HEK293 (cell line): ENCODE data around the gene NTMT1.

ENCODE experiments used
- WT1 ChIP-seq: fragments of 450-650 bp; formaldehyde crosslinking; IDR thresholded peaks from 2 replicates; pipeline ENCODE4 v1.5.1; 2016; ENCODE audit warnings: missing biosample characterization, missing genetic modification characterization
- ZNF202 ChIP-seq: fragments of 450-650 bp; formaldehyde crosslinking; IDR thresholded peaks from 2 replicates; pipeline ENCODE4 v1.5.1; 2016; ENCODE audit warnings: missing biosample characterization, missing genetic modification characterization, borderline replicate concordance
- ZNF239 ChIP-seq: fragments of 450-650 bp; formaldehyde crosslinking; IDR thresholded peaks from 2 replicates; pipeline ENCODE4 v1.5.1; 2016; ENCODE audit warnings: missing biosample characterization, missing genetic modification characterization
- ZNF248 ChIP-seq: fragments of 450-650 bp; formaldehyde crosslinking; IDR thresholded peaks from 2 replicates; pipeline ENCODE4 v1.5.1; 2017; ENCODE audit warnings: missing biosample characterization, missing genetic modification characterization
- ZNF302 ChIP-seq: fragments of 450-650 bp; formaldehyde crosslinking; IDR thresholded peaks from 2 replicates; pipeline ENCODE4 v1.5.1; 2016; ENCODE audit warnings: missing biosample characterization, missing genetic modification characterization, low read depth
- ZNF37A ChIP-seq: fragments of 450-650 bp; IDR thresholded peaks from 2 replicates; pipeline ENCODE4 v1.5.1; 2018; ENCODE audit warnings: missing biosample characterization, missing genetic modification characterization
- ZNF394 ChIP-seq: fragments of 450-650 bp; formaldehyde crosslinking; IDR thresholded peaks from 2 replicates; pipeline ENCODE4 v1.5.1; 2016; ENCODE audit warnings: missing biosample characterization, missing genetic modification characterization, mild to moderate bottlenecking, moderate library complexity, borderline replicate concordance
- ZNF423 ChIP-seq: fragments of 450-650 bp; formaldehyde crosslinking; IDR thresholded peaks from 2 replicates; pipeline ENCODE4 v1.5.1; 2016; ENCODE audit warnings: missing biosample characterization, missing genetic modification characterization
- ZNF426 ChIP-seq: fragments of 450-650 bp; formaldehyde crosslinking; IDR thresholded peaks from 2 replicates; pipeline ENCODE4 v1.5.1; 2017; ENCODE audit warnings: missing biosample characterization, missing genetic modification characterization, mild to moderate bottlenecking, inconsistent platforms, moderate library complexity
- ZNF610 ChIP-seq: fragments of 450-650 bp; formaldehyde crosslinking; IDR thresholded peaks from 2 replicates; pipeline ENCODE4 v1.5.1; 2016; ENCODE audit warnings: missing biosample characterization, missing genetic modification characterization, borderline replicate concordance
- ZNF768 ChIP-seq: fragments of 450-650 bp; formaldehyde crosslinking; IDR thresholded peaks from 2 replicates; pipeline ENCODE4 v1.5.1; 2018; ENCODE audit warnings: missing biosample characterization, mild to moderate bottlenecking, missing genetic modification characterization
- ZNF777 ChIP-seq: fragments of 450-650 bp; formaldehyde crosslinking; IDR thresholded peaks from 2 replicates; pipeline ENCODE4 v1.5.1; 2017; ENCODE audit warnings: missing biosample characterization, missing genetic modification characterization, borderline replicate concordance
- ZNF792 ChIP-seq: fragments of 450-650 bp; formaldehyde crosslinking; IDR thresholded peaks from 2 replicates; pipeline ENCODE4 v1.5.1; 2016; ENCODE audit warnings: missing biosample characterization, missing genetic modification characterization
- TF ChIP-seq, protein P1 (sequence below): fragments of 450-650 bp; formaldehyde crosslinking; conservative IDR thresholded peaks from 2 replicates; pipeline ENCODE4 v1.5.1; 2016; ENCODE audit warnings: low read depth, missing biosample characterization, missing genetic modification characterization
- TF ChIP-seq, protein P2 (sequence below): fragments of 450-650 bp; formaldehyde crosslinking; IDR thresholded peaks from 2 replicates; pipeline ENCODE4 v1.5.1; 2016; ENCODE audit warnings: missing biosample characterization, missing genetic modification characterization
- TF ChIP-seq, protein P3 (sequence below): fragments of 450-650 bp; formaldehyde crosslinking; IDR thresholded peaks from 2 replicates; pipeline ENCODE4 v1.5.1; 2016; ENCODE audit warnings: missing biosample characterization, missing genetic modification characterization
- TF ChIP-seq, protein P4 (sequence below): fragments of 450-650 bp; formaldehyde crosslinking; optimal IDR thresholded peaks from 2 replicates; pipeline ENCODE3; 2016; ENCODE audit warnings: missing biosample characterization, mild to moderate bottlenecking, missing genetic modification characterization
- TF ChIP-seq, protein P5 (sequence below): fragments of 450-650 bp; formaldehyde crosslinking; IDR thresholded peaks from 2 replicates; pipeline ENCODE4 v1.5.1; 2016; ENCODE audit warnings: missing biosample characterization, missing genetic modification characterization
- TF ChIP-seq, protein P6 (sequence below): fragments of 450-650 bp; formaldehyde crosslinking; IDR thresholded peaks from 2 replicates; pipeline ENCODE4 v1.5.1; 2017; ENCODE audit warnings: missing biosample characterization, missing genetic modification characterization
- TF ChIP-seq, protein P7 (sequence below): fragments of 450-650 bp; formaldehyde crosslinking; IDR thresholded peaks from 2 replicates; pipeline ENCODE4 v1.5.1; 2016; ENCODE audit warnings: missing biosample characterization, missing genetic modification characterization

Gene NTMT1

DNA sequence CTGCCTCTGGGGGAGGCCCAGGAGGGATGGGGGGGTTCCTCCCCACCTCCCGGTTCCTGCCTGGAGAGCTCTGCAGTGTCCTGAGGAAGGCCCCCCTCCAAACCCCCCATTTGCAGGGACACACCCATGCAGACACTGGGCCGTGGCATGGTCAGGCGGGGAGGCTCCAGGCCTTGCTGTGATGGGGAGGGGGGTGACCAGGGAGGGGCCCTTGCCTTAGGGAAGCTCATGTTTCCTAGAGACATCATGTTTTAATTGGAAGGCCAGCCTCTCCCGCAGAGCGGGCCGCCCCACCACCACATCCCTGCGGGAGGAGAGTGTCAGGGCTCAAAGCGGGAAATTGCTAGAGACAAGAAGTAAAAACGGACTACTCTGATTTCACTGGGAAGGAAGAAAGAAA lies 51.5 kb downstream of the NTMT1 start (continued):
- TF ChIP-seq, protein P1, sequence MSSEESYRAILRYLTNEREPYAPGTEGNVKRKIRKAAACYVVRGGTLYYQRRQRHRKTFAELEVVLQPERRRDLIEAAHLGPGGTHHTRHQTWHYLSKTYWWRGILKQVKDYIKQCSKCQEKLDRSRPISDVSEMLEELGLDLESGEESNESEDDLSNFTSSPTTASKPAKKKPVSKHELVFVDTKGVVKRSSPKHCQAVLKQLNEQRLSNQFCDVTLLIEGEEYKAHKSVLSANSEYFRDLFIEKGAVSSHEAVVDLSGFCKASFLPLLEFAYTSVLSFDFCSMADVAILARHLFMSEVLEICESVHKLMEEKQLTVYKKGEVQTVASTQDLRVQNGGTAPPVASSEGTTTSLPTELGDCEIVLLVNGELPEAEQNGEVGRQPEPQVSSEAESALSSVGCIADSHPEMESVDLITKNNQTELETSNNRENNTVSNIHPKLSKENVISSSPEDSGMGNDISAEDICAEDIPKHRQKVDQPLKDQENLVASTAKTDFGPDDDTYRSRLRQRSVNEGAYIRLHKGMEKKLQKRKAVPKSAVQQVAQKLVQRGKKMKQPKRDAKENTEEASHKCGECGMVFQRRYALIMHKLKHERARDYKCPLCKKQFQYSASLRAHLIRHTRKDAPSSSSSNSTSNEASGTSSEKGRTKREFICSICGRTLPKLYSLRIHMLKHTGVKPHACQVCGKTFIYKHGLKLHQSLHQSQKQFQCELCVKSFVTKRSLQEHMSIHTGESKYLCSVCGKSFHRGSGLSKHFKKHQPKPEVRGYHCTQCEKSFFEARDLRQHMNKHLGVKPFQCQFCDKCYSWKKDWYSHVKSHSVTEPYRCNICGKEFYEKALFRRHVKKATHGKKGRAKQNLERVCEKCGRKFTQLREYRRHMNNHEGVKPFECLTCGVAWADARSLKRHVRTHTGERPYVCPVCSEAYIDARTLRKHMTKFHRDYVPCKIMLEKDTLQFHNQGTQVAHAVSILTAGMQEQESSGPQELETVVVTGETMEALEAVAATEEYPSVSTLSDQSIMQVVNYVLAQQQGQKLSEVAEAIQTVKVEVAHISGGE (tag by site-specific recombination) = no peak
- no peak for TF ChIP-seq ZNF768 (tag by site-specific recombination)
- TF ChIP-seq ZNF426 (tag by site-specific recombination) = no peak
- TF ChIP-seq, protein P2, sequence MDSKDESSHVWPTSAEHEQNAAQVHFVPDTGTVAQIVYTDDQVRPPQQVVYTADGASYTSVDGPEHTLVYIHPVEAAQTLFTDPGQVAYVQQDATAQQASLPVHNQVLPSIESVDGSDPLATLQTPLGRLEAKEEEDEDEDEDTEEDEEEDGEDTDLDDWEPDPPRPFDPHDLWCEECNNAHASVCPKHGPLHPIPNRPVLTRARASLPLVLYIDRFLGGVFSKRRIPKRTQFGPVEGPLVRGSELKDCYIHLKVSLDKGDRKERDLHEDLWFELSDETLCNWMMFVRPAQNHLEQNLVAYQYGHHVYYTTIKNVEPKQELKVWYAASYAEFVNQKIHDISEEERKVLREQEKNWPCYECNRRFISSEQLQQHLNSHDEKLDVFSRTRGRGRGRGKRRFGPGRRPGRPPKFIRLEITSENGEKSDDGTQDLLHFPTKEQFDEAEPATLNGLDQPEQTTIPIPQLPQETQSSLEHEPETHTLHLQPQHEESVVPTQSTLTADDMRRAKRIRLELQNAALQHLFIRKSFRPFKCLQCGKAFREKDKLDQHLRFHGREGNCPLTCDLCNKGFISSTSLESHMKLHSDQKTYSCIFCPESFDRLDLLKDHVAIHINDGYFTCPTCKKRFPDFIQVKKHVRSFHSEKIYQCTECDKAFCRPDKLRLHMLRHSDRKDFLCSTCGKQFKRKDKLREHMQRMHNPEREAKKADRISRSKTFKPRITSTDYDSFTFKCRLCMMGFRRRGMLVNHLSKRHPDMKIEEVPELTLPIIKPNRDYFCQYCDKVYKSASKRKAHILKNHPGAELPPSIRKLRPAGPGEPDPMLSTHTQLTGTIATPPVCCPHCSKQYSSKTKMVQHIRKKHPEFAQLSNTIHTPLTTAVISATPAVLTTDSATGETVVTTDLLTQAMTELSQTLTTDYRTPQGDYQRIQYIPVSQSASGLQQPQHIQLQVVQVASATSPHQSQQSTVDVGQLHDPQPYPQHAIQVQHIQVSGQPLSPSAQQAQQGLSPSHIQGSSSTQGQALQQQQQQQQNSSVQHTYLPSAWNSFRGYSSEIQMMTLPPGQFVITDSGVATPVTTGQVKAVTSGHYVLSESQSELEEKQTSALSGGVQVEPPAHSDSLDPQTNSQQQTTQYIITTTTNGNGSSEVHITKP = peak; percentile 33; the same call in 1 of the 2 replicates
- no peak for TF ChIP-seq ZNF302
- TF ChIP-seq ZNF239 (tag by site-specific recombination) = no peak
- TF ChIP-seq, protein P3, sequence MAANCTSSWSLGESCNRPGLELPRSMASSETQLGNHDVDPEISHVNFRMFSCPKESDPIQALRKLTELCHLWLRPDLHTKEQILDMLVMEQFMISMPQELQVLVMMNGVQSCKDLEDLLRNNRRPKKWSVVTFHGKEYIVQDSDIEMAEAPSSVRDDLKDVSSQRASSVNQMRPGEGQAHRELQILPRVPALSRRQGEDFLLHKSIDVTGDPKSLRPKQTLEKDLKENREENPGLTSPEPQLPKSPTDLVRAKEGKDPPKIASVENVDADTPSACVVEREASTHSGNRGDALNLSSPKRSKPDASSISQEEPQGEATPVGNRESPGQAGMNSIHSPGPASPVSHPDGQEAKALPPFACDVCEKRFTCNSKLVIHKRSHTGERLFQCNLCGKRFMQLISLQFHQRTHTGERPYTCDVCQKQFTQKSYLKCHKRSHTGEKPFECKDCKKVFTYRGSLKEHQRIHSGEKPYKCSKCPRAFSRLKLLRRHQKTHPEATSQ = no peak
- TF ChIP-seq ZNF792 (tag by site-specific recombination) = no peak
- TF ChIP-seq, protein P4, sequence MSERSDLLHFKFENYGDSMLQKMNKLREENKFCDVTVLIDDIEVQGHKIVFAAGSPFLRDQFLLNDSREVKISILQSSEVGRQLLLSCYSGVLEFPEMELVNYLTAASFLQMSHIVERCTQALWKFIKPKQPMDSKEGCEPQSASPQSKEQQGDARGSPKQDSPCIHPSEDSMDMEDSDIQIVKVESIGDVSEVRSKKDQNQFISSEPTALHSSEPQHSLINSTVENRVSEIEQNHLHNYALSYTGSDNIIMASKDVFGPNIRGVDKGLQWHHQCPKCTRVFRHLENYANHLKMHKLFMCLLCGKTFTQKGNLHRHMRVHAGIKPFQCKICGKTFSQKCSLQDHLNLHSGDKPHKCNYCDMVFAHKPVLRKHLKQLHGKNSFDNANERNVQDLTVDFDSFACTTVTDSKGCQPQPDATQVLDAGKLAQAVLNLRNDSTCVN (tag by site-specific recombination) = no peak
- TF ChIP-seq ZNF777 (tag by site-specific recombination) = no peak
- TF ChIP-seq, protein P5, sequence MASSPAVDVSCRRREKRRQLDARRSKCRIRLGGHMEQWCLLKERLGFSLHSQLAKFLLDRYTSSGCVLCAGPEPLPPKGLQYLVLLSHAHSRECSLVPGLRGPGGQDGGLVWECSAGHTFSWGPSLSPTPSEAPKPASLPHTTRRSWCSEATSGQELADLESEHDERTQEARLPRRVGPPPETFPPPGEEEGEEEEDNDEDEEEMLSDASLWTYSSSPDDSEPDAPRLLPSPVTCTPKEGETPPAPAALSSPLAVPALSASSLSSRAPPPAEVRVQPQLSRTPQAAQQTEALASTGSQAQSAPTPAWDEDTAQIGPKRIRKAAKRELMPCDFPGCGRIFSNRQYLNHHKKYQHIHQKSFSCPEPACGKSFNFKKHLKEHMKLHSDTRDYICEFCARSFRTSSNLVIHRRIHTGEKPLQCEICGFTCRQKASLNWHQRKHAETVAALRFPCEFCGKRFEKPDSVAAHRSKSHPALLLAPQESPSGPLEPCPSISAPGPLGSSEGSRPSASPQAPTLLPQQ (tag by site-specific recombination) = no peak
- TF ChIP-seq ZNF423 = no peak
- TF ChIP-seq, protein P6, sequence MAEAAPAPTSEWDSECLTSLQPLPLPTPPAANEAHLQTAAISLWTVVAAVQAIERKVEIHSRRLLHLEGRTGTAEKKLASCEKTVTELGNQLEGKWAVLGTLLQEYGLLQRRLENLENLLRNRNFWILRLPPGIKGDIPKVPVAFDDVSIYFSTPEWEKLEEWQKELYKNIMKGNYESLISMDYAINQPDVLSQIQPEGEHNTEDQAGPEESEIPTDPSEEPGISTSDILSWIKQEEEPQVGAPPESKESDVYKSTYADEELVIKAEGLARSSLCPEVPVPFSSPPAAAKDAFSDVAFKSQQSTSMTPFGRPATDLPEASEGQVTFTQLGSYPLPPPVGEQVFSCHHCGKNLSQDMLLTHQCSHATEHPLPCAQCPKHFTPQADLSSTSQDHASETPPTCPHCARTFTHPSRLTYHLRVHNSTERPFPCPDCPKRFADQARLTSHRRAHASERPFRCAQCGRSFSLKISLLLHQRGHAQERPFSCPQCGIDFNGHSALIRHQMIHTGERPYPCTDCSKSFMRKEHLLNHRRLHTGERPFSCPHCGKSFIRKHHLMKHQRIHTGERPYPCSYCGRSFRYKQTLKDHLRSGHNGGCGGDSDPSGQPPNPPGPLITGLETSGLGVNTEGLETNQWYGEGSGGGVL = peak; percentile 60
- no peak for TF ChIP-seq ZNF37A (tag by site-specific recombination)
- TF ChIP-seq ZNF394 = no peak
- TF ChIP-seq ZNF202 (tag by site-specific recombination) = no peak
- TF ChIP-seq, protein P7, sequence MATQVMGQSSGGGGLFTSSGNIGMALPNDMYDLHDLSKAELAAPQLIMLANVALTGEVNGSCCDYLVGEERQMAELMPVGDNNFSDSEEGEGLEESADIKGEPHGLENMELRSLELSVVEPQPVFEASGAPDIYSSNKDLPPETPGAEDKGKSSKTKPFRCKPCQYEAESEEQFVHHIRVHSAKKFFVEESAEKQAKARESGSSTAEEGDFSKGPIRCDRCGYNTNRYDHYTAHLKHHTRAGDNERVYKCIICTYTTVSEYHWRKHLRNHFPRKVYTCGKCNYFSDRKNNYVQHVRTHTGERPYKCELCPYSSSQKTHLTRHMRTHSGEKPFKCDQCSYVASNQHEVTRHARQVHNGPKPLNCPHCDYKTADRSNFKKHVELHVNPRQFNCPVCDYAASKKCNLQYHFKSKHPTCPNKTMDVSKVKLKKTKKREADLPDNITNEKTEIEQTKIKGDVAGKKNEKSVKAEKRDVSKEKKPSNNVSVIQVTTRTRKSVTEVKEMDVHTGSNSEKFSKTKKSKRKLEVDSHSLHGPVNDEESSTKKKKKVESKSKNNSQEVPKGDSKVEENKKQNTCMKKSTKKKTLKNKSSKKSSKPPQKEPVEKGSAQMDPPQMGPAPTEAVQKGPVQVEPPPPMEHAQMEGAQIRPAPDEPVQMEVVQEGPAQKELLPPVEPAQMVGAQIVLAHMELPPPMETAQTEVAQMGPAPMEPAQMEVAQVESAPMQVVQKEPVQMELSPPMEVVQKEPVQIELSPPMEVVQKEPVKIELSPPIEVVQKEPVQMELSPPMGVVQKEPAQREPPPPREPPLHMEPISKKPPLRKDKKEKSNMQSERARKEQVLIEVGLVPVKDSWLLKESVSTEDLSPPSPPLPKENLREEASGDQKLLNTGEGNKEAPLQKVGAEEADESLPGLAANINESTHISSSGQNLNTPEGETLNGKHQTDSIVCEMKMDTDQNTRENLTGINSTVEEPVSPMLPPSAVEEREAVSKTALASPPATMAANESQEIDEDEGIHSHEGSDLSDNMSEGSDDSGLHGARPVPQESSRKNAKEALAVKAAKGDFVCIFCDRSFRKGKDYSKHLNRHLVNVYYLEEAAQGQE (tag by site-specific recombination) = no peak
- TF ChIP-seq WT1 = peak; percentile 73
- TF ChIP-seq ZNF248 = no peak
- TF ChIP-seq ZNF610 = no peak
- TF ChIP-seq, all 188 proteins: peak for 10
